Uterus (tissue), 2 donors: Measurements from ENCODE around the gene ATP5PD.

Experiments
- CTCF ChIP-seq, 4 experiments: fragments of 200-600 bp in 2 of 4; fragments of 450-650 bp in 2 of 4; sonication (generic) in 2 of 4; IDR thresholded peaks; one replicate each; pipeline ENCODE4 v1.5.1; 2016 to 2019; ENCODE audit warnings: antibody characterized with exemption in 4 of 4, mild to moderate bottlenecking in 2 of 4, moderate library complexity in 1 of 4
- POLR2A ChIP-seq, 2 donors: fragments of 450-650 bp; IDR thresholded peaks; one replicate each; pipeline ENCODE4 v1.6.1; 2016; ENCODE audit warnings: antibody characterized with exemption in 2 of 2, mild to moderate bottlenecking in 1 of 2, moderate library complexity in 1 of 2

- TF ChIP-seq CTCF (IDR thresholded peaks at IDR 0.05) (peak in 2 of 4 experiments; percentile 19 to 37), POLR2A (IDR thresholded peaks at IDR 0.05) (no peak)
These were observed 12.4 kb downstream of the ATP5PD start for GRCh38 chr17:75034236-75034908.
